HG03066 (cell line): ENCODE results near the gene RIC8B.

Experiments
- ATAC-seq: cut with Tn5 transposase; IDR thresholded peaks from one replicate; pipeline ENCODE4 v1.9.1; 2021; ENCODE audit warnings: low read depth; ENCODE audit not compliant: unreplicated experiment

The RIC8B gene

DNA sequence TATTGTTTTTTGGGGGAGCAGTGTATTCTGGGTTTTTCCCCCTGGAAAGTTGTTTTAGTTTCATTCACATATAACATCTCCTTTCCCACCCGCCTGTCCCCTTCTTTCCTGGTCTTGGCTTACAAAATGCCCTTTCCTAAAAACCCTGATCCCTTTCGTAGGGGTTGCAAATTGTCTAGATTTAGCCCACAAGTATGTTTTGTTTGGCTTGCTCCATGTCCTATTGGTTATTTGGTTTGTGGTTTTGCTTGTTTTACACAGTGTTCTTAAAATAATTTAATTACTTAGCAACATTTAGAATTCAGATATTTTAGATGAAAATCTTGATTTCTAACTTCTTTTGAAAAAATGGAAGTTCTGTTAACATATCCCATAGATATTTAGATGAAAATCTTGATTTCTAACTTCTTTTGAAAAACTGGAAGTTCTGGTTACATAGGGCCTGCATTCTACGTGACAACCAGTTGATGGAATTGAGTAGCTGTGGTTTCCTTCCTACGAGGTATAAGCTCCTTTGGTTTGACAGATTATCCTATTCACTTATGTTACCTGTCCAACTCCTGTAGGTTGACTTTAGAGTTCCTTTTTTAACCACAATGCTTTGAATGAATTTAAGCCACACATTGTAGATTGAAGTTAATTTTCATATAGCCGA lies 92.1 kb downstream of the RIC8B start:
- ATAC-seq = no peak

DNA sequence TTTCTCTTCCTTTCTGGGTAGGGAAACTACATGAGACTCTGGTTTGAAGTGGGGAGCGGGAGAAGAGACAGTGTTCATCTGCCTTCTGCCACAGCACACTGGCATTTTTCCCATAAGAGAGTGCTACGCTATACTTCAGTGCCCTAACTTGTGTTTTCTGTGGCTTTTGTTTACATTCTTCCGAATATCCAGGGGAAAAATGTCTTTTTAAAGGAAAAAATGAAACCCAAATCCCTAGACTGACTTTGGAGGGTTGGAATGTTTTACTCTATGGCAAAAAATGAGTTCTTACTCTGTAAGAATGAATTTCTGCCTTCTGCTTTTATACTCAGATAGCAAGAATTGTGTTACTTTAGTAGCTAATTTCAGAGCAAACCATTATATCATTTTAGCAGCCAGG lies 93.2 kb downstream of the RIC8B start:
- ATAC-seq = no peak

DNA sequence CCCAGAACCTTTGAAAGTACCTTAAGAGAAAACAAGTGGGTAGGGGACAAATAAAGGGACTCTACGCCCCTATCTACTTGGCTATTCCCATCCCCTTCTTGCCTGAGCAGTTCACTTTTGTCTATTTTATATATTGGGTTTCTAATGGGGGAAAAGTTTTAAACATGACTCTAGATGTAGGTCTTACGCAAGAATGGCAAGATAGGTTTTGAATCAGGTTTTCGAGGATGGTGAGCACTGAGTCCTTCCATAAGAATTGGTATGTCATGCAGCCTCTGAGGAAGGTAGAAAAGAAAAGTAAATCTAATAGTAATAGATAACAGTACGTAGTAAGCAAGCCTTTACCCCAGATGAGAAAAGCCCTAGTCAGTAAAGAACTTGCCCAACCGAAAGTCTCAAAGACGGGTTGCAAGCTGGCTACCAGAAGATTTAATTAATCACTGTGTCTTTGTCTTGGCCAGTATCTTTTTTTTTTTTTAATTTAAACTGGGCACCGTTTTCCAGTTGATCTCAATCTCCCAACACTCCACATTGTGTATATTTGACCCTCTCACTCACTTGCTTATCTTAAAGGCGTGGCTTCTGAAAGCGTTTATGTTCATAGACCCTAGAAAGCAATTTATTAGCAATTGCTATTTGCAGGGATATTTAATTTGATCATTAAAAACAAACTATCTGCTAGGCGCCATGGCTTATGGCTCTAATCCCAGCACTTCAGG lies 94.7 kb downstream of the RIC8B start:
- no peak for ATAC-seq

DNA sequence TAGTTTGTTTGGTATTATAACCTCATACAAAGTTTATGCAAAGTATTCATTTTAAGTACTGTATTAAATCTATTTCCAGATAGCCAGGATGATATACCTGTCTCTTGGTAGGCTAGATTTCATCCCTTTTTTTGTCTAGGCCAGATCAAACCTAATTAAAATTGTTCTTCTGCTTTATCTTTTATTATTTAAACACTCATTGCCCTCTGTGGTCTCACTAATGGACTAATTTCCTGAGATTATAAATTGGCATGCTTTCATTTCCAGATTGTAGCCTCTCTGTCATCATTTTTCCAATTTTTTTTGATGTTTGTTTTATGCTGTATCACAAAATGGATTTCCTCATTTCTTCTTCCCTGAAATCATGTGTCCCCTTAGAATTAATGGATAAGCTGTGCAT lies 95.6 kb downstream of the RIC8B start:
- ATAC-seq = no peak

DNA sequence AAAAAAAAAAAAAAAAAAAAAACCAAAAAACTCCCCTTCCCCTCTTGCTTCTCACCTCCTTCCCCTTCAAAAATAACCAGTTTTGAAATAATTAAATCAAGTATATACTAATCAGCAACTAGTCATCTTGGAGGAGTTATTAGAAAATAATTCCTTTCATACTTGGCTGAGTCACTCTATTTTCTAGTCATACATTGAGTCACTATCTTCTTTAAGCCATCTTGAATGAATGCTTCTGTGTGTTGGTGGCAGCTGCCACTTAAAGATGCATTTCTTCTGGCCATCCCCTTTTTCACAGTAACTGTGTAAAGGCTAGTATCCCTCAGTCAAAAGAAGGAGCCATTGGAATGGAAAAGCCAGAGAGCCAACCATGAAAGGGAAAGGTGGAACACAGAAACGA lies 97.0 kb downstream of the RIC8B start:
- no peak for ATAC-seq

DNA sequence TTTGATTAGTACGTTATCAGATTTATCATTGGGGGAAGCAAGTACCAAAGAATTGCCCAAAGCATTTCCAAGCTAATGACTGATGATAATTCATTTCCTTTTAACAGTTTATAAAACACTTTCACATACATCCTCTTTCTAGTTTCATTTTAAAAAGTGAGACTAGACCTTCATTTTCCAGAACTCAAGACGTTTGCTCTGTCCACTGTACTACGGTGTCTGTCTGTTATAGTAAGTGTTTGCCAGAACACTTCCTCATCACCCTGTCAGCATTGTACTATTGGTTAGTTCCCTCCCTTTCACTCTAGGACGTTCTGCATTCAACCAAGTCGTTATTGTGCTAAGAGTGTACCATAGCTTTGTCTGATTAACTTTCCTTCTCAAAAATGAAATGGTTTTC lies 99.5 kb downstream of the RIC8B start:
- no peak for ATAC-seq

DNA sequence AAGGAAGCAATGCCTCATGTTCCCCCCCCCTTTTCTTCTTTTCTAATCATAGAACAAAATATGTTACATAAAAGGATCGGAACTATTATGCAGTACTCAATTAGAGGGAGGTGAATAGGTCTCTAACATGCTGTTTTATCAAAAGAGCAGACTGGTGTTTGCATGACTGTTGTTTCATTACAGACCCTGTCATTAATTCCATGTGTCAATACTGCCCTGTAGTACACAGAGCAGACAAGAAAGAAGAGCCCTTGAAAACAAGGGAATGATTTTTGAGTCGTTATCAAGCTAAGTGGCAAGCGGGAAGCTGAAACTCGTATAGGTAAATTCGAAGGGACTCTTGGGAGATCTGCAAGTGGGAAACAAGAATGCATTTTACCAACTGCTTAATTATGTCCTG lies 104.3 kb downstream of the RIC8B start:
- no peak for ATAC-seq

DNA sequence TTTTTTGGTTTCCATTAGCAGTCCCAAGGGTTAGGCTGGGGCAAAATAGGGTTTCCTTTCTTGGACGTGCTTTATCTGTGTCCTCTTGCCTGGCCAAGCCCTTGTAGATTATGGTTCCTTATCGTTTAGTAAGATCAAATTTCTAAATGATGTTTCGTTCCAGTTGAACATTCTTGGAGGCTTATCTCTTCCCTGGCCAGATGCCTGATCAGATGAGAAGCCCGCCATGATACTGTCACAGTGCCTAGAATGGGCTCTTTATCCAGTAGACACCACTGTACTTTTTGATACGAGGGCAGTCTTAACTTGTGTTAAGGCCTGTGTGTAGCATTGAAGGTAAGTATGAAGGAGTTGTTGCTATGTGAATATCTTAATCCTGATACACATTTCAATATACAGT lies 105.1 kb downstream of the RIC8B start:
- no peak for ATAC-seq

DNA sequence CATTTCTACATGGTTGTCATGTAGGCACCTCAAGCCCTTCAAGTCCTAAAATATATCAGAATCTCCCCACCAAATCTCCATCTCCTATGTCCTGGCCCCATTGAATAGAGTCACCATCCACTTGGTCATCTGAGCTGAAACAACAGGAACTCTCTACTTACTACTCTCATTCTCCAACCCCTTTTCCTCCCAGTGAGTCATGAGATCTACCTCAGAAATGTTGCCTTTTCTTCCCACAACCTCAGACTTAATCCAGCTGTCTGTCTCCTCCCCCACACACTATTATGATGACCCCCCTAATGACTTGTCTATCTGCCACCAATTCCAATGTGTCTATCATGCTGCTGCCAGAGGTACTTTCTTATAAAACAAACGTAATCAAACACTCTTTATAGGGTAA lies 108.9 kb downstream of the RIC8B start:
- no peak for ATAC-seq

DNA sequence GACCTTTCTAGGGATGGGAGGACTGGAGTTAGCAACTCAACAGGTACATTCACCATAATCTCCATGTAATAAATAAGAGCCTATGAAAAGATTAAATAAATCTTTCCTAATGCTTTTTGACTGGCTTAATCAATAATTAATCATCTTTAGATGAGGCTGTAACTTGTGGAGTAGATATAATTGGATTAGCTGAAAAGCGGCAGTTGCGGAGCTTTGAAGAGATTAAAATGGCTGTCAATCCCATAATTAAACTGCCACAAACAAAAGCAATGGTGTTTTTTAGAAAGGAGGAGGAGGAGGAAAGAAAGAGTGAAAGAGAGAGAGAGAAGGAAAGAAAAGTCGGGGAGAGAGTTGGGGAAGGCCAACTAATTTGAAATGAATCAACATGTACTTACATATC lies 110.5 kb downstream of the RIC8B start:
- ATAC-seq = no peak

DNA sequence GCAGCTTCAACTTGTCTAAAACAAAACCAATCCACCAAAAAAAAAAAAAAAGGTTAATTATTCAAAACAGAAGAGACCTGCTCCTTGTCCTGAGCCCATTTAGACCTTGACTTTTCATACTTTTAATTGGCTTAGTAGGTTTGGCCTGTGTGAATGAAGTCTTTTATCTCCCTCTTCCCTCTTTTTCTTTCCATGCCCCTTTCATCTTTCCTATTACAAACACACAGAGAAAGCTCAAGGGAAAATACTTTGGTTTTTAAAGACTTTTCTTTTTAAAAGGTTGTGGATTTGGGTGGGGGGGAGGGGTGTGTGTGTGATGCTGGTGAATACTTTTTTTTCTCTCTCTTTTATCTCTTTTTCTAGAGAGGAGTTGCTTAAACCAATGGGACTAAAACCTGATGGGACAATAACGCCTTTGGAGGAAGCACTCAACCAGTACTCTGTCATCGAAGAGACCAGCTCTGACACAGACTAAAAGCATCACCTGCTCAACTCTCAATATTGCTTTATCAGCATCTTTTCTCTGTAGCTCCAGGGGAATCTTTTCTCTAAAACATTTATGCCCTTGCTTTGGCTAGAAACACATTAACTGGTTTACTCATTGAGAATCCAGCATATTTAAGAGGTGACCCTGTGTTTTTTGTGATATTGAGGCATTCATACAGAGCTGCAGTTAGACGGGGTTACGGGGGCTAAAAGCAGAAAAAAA lies 111.2 kb downstream of the RIC8B start:
- ATAC-seq = no peak

DNA sequence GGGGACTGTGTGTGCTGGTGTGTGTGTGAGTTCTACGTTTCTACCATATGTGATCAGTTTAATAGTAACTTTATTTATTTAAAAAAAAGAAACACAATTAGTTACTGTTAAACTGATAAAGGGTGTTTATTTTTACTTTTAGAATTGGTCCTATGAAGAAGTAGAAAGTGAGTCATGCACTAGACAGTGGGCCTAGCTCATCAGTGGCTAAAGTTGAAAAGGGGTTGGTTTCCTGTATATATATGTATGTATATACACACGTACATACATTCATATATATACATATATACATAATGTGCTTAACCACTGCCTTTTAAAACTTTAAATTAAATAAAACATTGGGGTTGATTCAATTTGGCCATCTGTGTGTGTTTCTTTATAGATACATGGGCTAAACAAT lies 112.5 kb downstream of the RIC8B start:
- ATAC-seq = no peak

DNA sequence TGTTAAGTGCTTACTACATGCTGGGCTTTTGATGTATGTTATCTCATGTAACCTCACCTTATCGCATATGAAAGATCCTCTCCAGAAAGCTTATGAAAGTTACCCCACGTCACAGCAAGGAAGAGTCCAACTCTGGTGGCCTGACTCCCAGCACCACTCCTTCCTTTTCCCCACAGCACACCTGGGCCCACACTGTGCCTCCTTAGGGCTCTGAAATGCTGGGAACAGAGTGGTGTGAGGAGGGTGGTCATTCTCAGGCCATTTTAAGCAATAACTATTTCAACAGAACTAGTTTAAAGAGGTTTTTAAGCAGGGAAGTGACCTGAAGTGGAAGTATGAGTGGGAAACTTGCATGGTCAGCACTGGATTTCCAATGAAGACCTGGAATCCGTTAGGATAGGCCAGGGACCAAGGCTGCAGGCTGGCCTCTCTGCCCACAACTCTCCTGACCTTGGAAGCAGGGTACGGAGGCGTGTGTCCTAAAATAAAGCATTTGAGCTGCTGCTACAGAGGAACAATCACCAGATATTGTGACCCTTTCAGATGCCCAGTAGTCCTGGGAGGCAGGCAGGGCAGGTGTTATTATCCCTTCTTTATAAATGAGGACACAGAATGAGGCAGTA lies 114.0 kb downstream of the RIC8B start:
- ATAC-seq = no peak

DNA sequence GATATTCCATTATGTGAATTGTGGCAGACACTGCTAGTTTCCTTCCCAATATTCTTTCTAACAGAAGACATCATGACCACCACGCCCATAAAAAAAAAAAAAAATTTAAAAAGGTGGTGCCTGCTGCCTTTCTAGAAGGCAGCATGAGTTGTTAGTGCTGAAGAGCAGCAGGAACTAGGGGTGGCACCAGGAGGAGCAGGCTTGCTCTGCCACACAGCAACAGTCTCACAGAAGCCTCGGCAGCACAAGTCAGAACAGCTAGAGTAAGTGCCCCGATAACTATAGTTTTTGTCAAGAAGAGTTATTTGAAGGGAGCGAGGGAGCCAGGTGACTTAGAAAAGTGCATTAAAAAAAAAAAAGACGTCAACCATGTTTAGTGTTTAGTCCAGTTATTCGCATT lies 114.8 kb downstream of the RIC8B start:
- ATAC-seq = no peak

DNA sequence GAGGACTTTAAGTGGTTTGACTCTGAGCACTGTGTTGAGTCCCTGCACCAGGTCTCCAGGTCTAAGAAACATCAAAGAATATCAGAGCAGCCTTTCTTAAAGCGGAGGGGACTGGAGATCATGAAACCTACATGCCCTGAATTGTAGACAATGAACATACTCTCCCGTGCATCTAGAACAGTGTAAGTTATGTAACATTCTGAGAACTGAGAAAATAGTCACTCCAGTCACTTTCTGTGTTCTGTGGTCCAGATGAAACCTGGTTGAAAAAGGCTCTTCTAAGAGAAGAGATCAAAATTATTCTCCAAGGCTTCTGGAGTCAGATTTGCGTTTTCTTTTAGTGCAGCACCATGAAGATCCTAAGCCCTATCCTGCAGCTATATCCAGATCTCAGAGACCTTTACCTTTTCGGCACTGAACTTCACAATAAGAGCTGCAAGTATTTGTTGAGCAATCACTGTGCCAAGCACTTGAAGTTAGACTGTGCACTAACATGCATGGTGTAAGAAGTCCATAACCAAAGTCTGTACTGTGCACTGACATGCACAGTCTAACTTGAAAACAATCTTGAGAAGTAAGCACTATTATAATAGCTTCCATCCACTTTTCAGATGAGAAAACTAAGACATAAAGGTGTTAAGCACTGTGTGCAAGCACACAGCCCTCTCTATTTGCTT lies 115.6 kb downstream of the RIC8B start:
- no peak for ATAC-seq

DNA sequence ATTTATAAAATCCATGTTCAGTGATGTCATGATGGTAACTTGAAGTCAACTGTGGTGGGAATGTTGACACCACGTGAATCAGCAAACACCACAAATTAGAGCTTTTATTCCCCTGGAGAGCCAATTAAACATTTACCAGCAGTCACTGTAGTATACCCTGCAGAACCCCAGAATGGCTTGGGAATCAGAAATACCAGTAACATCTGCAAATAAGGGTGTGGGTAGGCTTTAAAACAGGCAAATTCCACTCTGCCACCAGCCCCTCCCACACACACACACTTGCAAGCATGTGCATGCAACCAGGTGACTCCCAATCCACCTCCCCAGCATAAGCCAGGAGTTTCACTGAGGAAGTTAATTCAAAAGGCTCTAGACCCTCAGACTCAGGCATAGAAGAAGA lies 117.6 kb downstream of the RIC8B start:
- no peak for ATAC-seq

DNA sequence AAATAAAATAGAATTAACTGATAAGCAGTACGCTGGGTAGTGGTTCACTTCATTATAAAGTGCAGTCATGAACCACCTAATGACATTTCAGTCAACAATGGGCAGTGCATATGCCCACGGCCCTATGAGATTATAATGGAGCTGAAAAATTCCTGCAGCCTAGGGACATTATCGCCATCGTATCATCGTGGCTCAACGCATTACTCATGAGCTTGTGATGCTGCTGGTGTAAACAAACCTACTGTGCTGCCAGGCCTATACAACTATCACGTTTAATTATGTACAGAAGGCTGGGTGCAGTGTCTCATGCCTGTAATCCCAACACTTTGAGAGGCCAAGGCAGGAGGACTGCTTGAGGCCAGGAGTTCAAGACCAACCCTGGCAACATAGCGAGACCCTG lies 119.0 kb downstream of the RIC8B start:
- no peak for ATAC-seq

DNA sequence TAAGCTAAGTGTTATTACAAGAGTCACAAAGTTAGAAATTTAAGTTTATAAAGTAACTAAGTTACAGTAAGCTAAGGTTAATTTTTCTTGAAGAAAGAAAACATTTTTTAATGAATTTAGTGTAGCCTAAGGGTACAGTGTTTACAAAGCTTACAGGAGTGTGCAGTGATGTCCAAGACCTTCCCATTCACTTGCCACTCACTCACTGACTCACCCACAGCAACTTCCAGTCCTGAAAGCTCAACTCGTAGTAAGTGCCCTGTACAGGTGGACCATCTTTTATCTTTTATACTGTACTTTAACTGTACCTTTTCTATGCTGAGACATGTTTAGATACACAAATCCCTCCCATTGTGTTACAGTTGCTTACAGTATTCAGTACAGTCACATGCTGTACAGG lies 120.3 kb downstream of the RIC8B start:
- ATAC-seq = no peak

DNA sequence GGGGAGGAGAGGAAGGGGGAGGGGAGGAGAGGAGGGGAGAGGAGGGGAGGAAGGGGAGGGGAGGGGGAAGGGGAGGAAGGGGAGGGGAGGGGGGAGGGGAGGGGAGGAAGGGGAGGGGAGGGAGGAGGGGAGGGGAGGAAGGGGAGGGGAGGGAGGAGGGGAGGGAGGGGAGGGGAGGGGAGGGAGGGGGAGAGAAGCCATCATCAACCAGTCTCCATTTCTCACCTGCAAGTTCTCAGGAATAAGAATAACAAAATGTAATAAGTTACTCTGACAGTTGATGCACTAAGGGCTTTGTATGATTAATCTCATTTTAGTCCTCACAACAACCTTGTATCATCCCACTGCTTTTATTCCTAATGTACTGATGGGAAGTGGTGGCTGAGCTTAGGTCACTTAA lies 122.1 kb downstream of the RIC8B start:
- ATAC-seq = no peak

DNA sequence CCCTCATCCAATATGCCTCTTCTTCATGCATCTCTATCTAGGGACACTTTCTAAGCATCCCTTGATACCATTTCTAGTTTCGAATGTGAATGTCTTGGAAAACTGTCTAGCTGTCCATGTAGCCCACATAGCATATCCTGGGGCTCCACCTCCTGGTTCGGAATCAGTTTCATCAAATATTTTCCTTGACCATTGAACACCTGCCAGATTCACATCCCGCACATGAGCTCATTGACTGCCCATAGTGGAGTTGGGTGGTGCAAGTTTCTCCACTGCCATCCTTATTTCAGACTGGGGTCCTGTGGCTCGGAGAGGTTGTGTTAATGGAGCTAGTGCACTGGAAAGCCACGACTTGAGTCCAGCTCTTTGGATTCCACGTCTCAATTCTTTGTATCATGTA lies 122.6 kb downstream of the RIC8B start:
- ATAC-seq = no peak
